ENCODE measurements around the gene RPS6KA5.

Gene RPS6KA5

DNA sequence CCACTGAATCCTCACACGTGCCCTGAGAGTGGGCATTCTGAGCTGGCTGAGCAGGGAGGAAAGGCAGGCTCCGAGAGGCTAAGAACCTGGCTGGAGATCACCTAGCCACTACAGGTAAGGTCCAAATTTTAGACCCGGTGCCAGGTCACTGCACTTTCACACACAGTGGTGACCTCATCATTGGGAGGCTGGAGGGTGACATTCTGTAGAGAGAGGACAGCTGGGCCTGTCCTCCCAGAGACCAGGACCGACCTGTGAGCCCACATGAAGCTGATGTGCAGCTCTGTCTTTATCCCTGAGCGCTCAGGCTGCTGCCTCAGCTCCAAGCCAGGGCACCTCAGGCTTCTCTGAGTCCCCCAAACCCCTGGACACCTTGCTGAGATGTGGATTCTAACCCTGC, 248.3 kb downstream of the RPS6KA5 start:
- H3K9me3 ChIP-seq (ENCODE audit: control insufficient read depth, low read length), result no peaks in the 10 kb centered on the region
- no peaks in the 10 kb centered on the region for H3K36me3 ChIP-seq (ENCODE audit: control insufficient read depth, insufficient read depth, low read length)
- no peak overlapping the region for H3K9ac ChIP-seq (ENCODE audit: low read length)
- H3K4me1 ChIP-seq (ENCODE audit: control insufficient read depth, insufficient read depth, low read length), result peaks cover 11% of the 10 kb centered on the region
- H3K4me3 ChIP-seq (ENCODE audit: low read length), result no peak overlapping the region
- peaks cover 17% of the 10 kb centered on the region for H3K27me3 ChIP-seq (ENCODE audit: control insufficient read depth, insufficient read depth, low read length)

DNA sequence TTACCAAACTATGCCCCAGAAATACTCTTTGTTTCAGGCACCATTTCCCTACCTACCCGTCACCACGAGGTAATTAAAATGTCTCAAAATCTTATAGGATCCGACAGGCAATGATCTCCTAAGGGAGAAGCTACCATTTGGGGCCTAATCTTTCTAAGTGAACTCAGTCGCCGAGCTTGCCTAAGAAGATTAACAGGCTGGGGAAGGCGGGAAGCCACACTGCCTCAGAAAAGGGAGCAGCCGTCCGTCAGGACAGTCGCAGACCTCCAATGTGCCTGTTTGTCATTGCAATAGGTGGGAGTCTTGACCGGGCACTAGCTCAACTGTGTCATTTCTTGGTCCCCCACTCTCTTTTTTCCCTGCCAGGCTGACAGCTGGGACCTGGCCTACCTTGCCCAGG, 248.8 kb downstream of the RPS6KA5 start:
- Histone ChIP-seq H3K9ac (ENCODE audit: low read length) (no peak overlapping the region), H3K9me3 (ENCODE audit: control insufficient read depth, low read length) (no peaks in the 10 kb centered on the region), H3K4me3 (ENCODE audit: low read length) (no peak overlapping the region), H3K36me3 (ENCODE audit: control insufficient read depth, insufficient read depth, low read length) (no peaks in the 10 kb centered on the region), H3K4me1 (ENCODE audit: control insufficient read depth, insufficient read depth, low read length) (peaks cover 9% of the 10 kb centered on the region), H3K27me3 (ENCODE audit: control insufficient read depth, insufficient read depth, low read length) (peaks cover 12% of the 10 kb centered on the region)

DNA sequence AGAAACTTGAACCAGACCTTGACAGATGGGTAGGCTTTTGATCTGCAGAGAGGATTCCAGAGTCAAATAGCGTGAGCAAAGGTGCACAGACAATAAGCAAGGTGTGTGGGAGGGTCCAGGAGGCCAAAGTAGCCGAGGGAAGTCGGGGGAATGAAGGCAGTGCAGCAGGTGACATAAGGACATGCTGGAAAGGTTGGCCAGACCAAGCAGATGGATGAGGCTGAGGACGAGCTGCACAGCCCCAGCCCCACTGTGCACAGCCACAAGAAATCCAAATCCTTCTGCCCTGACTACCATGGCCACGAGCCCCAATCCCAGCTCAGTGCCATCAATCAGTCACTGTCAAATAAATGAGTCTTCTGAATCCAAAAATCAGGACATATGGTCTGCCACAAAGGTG, 249.6 kb downstream of the RPS6KA5 start:
- H3K4me1 ChIP-seq (ENCODE audit: control insufficient read depth, insufficient read depth, low read length), result peaks cover 8% of the 10 kb centered on the region
- no peak overlapping the region for H3K4me3 ChIP-seq (ENCODE audit: low read length)
- no peaks in the 10 kb centered on the region for H3K9me3 ChIP-seq (ENCODE audit: control insufficient read depth, low read length)
- H3K27me3 ChIP-seq (ENCODE audit: control insufficient read depth, insufficient read depth, low read length), result peaks cover 12% of the 10 kb centered on the region
- no peak overlapping the region for H3K9ac ChIP-seq (ENCODE audit: low read length)
- H3K36me3 ChIP-seq (ENCODE audit: control insufficient read depth, insufficient read depth, low read length), result no peaks in the 10 kb centered on the region

DNA sequence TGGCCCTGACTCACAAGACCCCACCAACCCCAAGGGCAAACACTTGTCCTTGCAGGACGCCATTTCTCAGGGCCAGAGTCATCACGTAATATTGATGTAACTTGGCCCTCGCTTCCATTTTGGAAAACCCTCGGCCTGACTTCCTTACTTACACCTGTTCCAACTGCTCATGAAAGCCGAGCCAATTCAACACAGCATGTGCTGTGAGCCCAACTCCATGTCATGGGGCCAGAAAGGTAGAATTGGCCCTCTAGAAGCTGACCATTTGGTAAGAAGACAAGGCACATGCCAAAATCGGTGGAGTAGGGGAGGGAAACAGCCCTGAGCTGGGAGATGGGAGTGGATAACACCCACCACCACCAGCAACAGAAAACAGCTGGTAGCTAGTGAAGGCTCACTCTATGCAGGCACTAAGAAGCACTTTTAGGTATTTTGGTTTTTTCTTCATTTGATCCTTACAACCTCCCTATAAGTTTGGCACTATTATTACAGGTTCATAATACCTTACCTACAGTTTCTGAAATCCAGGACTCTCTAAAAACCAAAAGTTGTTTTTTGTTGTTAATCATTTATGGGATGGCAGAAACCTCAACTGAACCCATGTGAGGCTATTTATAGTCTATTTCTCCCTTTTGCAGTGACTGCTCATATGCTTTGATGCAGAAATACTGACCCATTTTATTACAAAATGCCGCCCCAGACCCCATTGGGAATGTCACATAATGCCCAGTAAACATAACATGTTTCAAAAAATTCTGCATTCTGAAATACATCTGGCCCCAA, 250.7 kb downstream of the RPS6KA5 start:
- Histone ChIP-seq H3K4me3 (ENCODE audit: low read length) (no peak overlapping the region), H3K27me3 (ENCODE audit: control insufficient read depth, insufficient read depth, low read length) (peaks cover 3% of the 10 kb centered on the region), H3K4me1 (ENCODE audit: control insufficient read depth, insufficient read depth, low read length) (no peaks in the 10 kb centered on the region), H3K9me3 (ENCODE audit: control insufficient read depth, low read length) (no peaks in the 10 kb centered on the region), H3K36me3 (ENCODE audit: control insufficient read depth, insufficient read depth, low read length) (no peaks in the 10 kb centered on the region), H3K9ac (ENCODE audit: low read length) (no peak overlapping the region)

DNA sequence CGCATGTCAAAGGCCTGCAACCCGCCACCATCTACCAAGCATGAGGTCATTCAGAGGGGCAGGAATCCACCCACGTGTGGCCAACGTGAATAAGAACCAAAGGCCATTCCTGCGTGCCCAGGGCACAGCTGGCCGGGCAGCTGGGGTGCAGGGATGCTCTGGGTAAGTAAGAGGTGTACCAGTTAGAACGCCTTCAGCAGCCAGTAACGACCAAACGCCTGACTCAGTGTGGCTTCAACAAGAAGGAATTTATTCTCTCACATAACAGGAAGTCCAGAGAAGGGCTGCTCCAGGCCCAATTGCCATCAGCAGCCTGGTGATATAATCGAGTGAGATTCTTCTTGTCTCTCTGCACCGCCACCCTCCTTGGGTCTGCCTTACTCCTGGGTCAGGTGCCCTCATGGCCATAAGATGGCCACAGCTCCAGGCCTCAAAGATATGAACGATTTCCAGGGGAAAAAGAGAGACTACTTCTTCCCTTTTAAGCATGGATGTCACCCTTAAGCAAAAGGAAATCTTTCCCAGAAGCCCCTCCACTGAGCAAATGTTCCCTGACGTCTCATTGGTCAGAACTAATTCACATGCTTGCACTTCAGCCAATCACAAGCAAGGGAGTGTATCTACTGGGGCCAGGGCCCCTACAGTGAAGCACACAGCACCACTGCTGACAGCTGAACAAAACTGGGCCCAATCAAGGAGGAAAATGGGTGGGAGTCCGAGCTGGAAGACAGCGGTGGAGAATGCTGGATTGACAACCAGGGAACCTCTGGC, 251.5 kb downstream of the RPS6KA5 start:
- Histone ChIP-seq H3K4me1 (ENCODE audit: control insufficient read depth, insufficient read depth, low read length) (no peaks in the 10 kb centered on the region), H3K9ac (ENCODE audit: low read length) (no peak overlapping the region), H3K9me3 (ENCODE audit: control insufficient read depth, low read length) (no peaks in the 10 kb centered on the region), H3K27me3 (ENCODE audit: control insufficient read depth, insufficient read depth, low read length) (no peaks in the 10 kb centered on the region), H3K4me3 (ENCODE audit: low read length) (no peak overlapping the region), H3K36me3 (ENCODE audit: control insufficient read depth, insufficient read depth, low read length) (no peaks in the 10 kb centered on the region)

DNA sequence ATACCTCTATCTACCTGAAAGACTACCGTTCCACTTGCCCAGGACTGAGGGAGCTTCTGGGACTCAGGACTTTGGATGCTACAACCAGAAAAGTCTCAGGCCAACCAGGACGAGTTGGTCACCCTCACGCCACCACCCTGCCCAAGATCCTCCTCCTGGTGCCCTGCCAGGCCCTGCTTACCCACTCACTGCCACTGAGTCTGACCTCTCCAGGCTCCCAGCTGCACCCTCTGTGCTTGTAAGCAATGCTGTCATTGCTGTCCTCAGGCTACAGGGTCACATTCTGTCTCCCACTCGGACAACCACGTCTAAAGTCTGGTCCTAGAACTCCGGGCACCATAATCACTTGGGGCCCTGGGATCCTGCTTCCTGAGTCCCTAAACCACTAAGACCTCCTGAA, 253.4 kb downstream of the RPS6KA5 start:
- Histone ChIP-seq H3K9me3 (ENCODE audit: control insufficient read depth, low read length) (no peaks in the 10 kb centered on the region), H3K4me1 (ENCODE audit: control insufficient read depth, insufficient read depth, low read length) (no peaks in the 10 kb centered on the region), H3K4me3 (ENCODE audit: low read length) (no peak overlapping the region), H3K9ac (ENCODE audit: low read length) (no peak overlapping the region), H3K36me3 (ENCODE audit: control insufficient read depth, insufficient read depth, low read length) (no peaks in the 10 kb centered on the region), H3K27me3 (ENCODE audit: control insufficient read depth, insufficient read depth, low read length) (no peaks in the 10 kb centered on the region)

DNA sequence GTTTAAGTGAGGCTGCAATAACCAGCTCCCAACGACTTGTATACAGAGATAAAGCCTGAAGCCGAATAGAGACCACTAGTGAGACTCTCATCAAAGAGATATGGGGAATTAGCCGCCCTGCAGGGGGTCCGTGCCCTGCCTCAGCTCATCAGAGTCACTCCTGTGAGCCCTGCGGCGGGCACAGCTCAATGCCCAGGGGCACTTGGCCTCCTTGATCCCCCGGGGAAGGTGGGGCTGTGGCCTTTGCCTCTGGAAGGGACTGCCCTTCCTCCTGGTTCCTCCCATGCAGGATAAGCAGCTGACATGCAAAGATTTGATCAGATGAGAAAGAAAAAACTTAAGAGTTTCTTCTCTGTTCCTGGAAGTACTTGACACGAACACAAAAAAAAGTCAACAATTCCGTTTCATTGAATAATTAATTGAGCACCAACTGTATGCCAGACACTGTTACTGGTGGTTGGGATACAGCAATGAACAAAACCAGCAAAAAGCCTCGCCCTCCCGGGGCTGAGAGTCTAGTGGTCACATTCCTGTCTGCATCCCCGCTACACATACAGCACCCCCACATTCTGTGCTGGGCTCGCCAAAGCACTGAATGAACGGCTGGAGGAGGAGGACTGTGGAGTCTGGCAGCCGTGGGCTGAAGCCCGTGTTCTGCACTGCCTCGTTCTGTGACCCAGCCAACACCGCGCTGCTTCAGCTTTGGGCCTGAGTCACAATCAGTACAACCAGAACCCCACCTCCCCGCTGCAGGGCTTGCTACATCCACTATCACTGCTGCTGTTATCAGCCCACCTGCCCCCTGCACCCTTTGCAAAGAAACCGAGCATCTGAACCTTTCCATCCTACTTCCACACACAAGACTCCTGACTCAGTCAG, 254.5 kb downstream of the RPS6KA5 start:
- no peaks in the 10 kb centered on the region for H3K27me3 ChIP-seq (ENCODE audit: control insufficient read depth, insufficient read depth, low read length)

DNA sequence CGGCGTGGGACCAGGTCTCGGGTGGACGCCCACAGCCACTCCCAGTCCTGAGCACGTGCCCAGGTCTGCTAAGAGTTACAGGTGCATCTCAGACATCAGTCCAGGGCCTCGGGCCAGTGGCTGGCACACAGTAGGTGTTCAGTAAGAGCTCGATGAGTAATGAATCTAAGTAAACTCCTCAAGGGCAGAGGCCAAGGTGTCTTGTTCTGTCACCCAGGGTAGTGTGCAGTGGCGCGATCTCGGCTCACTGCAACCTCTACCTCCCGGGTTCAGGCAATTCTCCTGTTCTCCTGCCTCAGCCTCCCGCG, 255.4 kb downstream of the RPS6KA5 start:
- H3K9ac ChIP-seq (ENCODE audit: low read length), result no peak overlapping the region
- H3K4me1 ChIP-seq (ENCODE audit: control insufficient read depth, insufficient read depth, low read length), result no peaks in the 10 kb centered on the region
- no peaks in the 10 kb centered on the region for H3K36me3 ChIP-seq (ENCODE audit: control insufficient read depth, insufficient read depth, low read length)
- no peak overlapping the region for H3K4me3 ChIP-seq (ENCODE audit: low read length)
- H3K27me3 ChIP-seq (ENCODE audit: control insufficient read depth, insufficient read depth, low read length), result no peaks in the 10 kb centered on the region
- H3K9me3 ChIP-seq (ENCODE audit: control insufficient read depth, low read length), result no peaks in the 10 kb centered on the region

More for the DNA sequence above, 254.5 kb downstream of the RPS6KA5 start:
- Histone ChIP-seq H3K4me3 (ENCODE audit: low read length) (no peak overlapping the region), H3K9me3 (ENCODE audit: control insufficient read depth, low read length) (no peaks in the 10 kb centered on the region), H3K9ac (ENCODE audit: low read length) (no peak overlapping the region), H3K36me3 (ENCODE audit: control insufficient read depth, insufficient read depth, low read length) (no peaks in the 10 kb centered on the region), H3K4me1 (ENCODE audit: control insufficient read depth, insufficient read depth, low read length) (no peaks in the 10 kb centered on the region)

DNA sequence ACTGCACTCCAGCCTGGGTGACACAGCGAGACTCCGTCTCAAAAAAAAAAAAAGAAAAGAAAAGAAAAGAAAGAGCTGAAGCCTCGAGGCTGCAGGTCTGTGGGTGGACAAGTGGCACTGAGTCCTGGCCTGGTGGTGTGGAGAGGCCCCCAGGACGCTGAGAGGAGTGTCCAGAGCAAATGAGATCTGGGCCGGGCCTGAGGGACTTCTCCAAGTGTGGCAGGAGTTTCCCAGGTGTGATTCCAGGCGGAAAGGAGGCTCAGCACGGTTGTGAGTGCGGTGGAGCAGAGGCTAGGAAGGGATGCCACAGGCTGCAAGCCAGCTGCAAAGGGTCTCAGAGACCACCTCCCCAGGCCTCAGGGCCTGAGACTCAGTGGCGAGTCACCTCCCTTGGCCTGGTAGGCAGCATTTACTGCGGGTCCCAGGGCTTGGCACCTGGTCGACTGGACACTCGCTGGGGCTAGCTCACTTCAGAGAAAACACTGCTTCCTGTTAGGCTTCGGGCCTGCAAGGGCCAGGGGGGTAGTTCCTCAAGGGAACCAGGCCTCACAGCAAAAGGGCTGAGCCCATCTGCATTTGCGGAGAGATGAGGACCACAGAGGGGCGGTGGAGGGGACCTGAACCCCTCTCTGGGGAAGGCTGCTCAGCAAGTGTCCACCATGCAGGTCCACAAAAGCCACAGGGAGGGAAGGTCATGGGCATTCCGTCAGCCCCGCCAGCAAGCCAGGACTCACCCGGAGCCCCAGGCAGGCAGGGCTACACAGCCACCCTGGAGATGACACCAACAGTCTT, 256.0 kb downstream of the RPS6KA5 start:
- H3K4me3 ChIP-seq (ENCODE audit: low read length), result no peak overlapping the region
- H3K4me1 ChIP-seq (ENCODE audit: control insufficient read depth, insufficient read depth, low read length), result no peaks in the 10 kb centered on the region
- H3K9me3 ChIP-seq (ENCODE audit: control insufficient read depth, low read length), result no peaks in the 10 kb centered on the region
- no peaks in the 10 kb centered on the region for H3K36me3 ChIP-seq (ENCODE audit: control insufficient read depth, insufficient read depth, low read length)
- H3K27me3 ChIP-seq (ENCODE audit: control insufficient read depth, insufficient read depth, low read length), result no peaks in the 10 kb centered on the region
- no peak overlapping the region for H3K9ac ChIP-seq (ENCODE audit: low read length)

DNA sequence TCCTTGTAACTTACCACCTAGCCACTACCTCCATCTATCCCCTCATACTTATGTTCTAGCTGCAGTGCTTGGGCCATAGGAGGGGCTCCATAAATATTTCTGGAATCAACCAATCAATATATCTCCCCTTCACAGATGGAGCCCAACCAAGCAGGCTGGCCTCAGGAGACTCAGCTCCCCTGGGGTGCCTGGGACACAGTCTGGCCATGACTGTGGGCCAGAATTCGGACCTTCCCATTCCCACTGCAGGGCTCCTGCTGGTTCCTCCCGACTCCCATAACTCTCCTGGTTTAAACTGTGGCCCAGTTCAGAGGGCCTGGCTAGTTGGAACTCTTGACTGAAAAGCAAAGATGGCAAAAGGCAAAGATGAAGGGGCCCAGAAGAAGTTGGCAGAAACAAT, 257.2 kb downstream of the RPS6KA5 start:
- no peaks in the 10 kb centered on the region for H3K36me3 ChIP-seq (ENCODE audit: control insufficient read depth, insufficient read depth, low read length)
- H3K4me3 ChIP-seq (ENCODE audit: low read length), result no peak overlapping the region
- H3K27me3 ChIP-seq (ENCODE audit: control insufficient read depth, insufficient read depth, low read length), result no peaks in the 10 kb centered on the region
- no peaks in the 10 kb centered on the region for H3K9me3 ChIP-seq (ENCODE audit: control insufficient read depth, low read length)
- no peak overlapping the region for H3K9ac ChIP-seq (ENCODE audit: low read length)
- H3K4me1 ChIP-seq (ENCODE audit: control insufficient read depth, insufficient read depth, low read length), result no peaks in the 10 kb centered on the region

DNA sequence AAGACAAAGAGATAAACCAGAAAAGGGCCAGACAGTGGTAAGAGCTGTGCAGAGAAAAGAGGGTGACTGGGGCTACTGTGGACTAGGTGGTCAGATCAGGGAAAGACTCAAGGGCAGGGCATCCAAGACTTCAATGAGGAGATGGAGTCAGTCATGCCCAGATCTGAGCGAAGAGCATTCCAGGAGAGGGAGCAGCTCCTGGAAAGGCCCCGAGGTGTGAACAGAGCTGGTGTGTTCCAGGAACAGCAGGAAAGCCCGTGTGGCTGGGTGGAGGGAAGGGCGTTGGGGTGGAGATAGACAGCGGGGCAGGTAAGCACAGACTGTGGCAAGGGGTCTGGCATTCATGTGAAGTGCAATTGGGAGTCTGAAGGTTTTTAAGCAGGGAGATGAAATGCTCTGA, 261.0 kb downstream of the RPS6KA5 start:
- no peak overlapping the region for H3K9ac ChIP-seq (ENCODE audit: low read length)
- no peaks in the 10 kb centered on the region for H3K9me3 ChIP-seq (ENCODE audit: control insufficient read depth, low read length)
- H3K4me1 ChIP-seq (ENCODE audit: control insufficient read depth, insufficient read depth, low read length), result no peaks in the 10 kb centered on the region
- no peaks in the 10 kb centered on the region for H3K27me3 ChIP-seq (ENCODE audit: control insufficient read depth, insufficient read depth, low read length)
- no peak overlapping the region for H3K4me3 ChIP-seq (ENCODE audit: low read length)
- no peaks in the 10 kb centered on the region for H3K36me3 ChIP-seq (ENCODE audit: control insufficient read depth, insufficient read depth, low read length)

All from mucosa of stomach (tissue), 1 donor.